KMS-11 (cell line): ENCODE results near the gene CR1.

ENCODE experiments used
- H2AFZ ChIP-seq: fragments of 200-600 bp; sonication (generic); 2 replicates; pipeline ENCODE4 v1.6.1; 2016; ENCODE audit warnings: antibody characterized with exemption, mixed run types, low read depth
- H3K27ac ChIP-seq: fragments of 200-600 bp; sonication (generic); 2 replicates; pipeline ENCODE4 v1.6.1; 2016; ENCODE audit warnings: mild to moderate bottlenecking, mixed run types
- H3K27me3 ChIP-seq: fragments of 200-600 bp; sonication (generic); 2 replicates; pipeline ENCODE4 v1.6.1; 2017; ENCODE audit warnings: mild to moderate bottlenecking, low read depth, mixed run types, moderate library complexity; ENCODE audit not compliant: insufficient read depth
- H3K36me3 ChIP-seq: fragments of 200-600 bp; sonication (generic); 2 replicates; pipeline ENCODE4 v1.6.1; 2017; ENCODE audit warnings: mild to moderate bottlenecking, mixed run types; ENCODE audit not compliant: insufficient read depth
- H3K4me1 ChIP-seq: fragments of 200-600 bp; sonication (generic); 2 replicates; pipeline ENCODE4 v1.6.1; 2016; ENCODE audit warnings: mild to moderate bottlenecking, low read depth, mixed run types; ENCODE audit not compliant: poor library complexity, severe bottlenecking
- H3K4me2 ChIP-seq: fragments of 200-600 bp; sonication (generic); 2 replicates; pipeline ENCODE4 v1.7.0; 2016; ENCODE audit warnings: mild to moderate bottlenecking, mixed run types
- H3K4me3 ChIP-seq: fragments of 200-600 bp; sonication (generic); IDR thresholded peaks from 2 replicates; pipeline ENCODE4 v1.6.1; 2017; ENCODE audit warnings: low read depth, low read length, mixed read lengths; ENCODE audit not compliant: insufficient read depth
- H3K79me2 ChIP-seq: fragments of 200-600 bp; sonication (generic); 2 replicates; pipeline ENCODE4 v1.6.1; 2016; ENCODE audit warnings: low read depth, mixed run types; ENCODE audit not compliant: insufficient read depth
- H3K9ac ChIP-seq: fragments of 200-600 bp; sonication (generic); 2 replicates; pipeline ENCODE4 v1.6.1; 2016; ENCODE audit warnings: mild to moderate bottlenecking, mixed run types
- H4K20me1 ChIP-seq: fragments of 200-600 bp; sonication (generic); 2 replicates; pipeline ENCODE4 v1.6.1; 2016; ENCODE audit warnings: mild to moderate bottlenecking, mixed run types; ENCODE audit not compliant: insufficient read depth
- TF ChIP-seq, protein P1 (sequence below): fragments of 200-600 bp; sonication (generic); conservative IDR thresholded peaks from 2 replicates; pipeline ENCODE4 v1.6.1; 2017; ENCODE audit warnings: low read depth, mild to moderate bottlenecking, antibody characterized with exemption, low read length, moderate library complexity, mixed read lengths

CR1 gene

GRCh38 chr1:207497941-207498340 is 2.0 kb downstream of the CR1 start:
- Histone ChIP-seq H3K27me3 (no peaks in the 10 kb centered on the region), H3K4me3 (no peak overlapping the region), H2AFZ (no peak overlapping the region), H3K4me1 (peaks cover 9% of the 10 kb centered on the region), H3K4me2 (no peak overlapping the region), H3K27ac (no peak overlapping the region), H3K36me3 (no peaks in the 10 kb centered on the region), H3K79me2 (no peaks in the 10 kb centered on the region), H4K20me1 (no peaks in the 10 kb centered on the region), H3K9ac (no peak overlapping the region)
- TF ChIP-seq, protein P1, sequence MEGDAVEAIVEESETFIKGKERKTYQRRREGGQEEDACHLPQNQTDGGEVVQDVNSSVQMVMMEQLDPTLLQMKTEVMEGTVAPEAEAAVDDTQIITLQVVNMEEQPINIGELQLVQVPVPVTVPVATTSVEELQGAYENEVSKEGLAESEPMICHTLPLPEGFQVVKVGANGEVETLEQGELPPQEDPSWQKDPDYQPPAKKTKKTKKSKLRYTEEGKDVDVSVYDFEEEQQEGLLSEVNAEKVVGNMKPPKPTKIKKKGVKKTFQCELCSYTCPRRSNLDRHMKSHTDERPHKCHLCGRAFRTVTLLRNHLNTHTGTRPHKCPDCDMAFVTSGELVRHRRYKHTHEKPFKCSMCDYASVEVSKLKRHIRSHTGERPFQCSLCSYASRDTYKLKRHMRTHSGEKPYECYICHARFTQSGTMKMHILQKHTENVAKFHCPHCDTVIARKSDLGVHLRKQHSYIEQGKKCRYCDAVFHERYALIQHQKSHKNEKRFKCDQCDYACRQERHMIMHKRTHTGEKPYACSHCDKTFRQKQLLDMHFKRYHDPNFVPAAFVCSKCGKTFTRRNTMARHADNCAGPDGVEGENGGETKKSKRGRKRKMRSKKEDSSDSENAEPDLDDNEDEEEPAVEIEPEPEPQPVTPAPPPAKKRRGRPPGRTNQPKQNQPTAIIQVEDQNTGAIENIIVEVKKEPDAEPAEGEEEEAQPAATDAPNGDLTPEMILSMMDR = no peak

DNA sequence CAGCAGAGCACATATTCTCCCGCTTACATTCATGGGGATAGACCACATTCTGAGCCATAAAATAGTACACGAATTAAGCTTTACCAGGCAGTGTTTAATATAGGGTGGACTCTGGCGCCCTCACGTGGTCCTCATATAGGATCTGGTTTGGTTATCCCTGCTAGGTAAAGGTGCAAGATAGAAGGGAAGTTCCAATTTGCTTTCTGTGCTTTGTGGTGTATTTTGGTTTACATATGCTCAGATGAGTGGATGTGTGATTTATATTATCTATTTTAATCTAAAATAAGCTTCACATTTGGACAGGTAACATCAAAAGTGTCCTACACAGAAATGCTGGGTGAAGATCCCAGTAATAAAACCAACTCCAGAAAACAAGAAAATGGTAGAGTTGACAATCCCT is 3.6 kb downstream of the CR1 start:
- no peaks in the 10 kb centered on the region for H4K20me1 ChIP-seq
- no peak overlapping the region for H3K27ac ChIP-seq
- no peak overlapping the region for H2AFZ ChIP-seq

DNA sequence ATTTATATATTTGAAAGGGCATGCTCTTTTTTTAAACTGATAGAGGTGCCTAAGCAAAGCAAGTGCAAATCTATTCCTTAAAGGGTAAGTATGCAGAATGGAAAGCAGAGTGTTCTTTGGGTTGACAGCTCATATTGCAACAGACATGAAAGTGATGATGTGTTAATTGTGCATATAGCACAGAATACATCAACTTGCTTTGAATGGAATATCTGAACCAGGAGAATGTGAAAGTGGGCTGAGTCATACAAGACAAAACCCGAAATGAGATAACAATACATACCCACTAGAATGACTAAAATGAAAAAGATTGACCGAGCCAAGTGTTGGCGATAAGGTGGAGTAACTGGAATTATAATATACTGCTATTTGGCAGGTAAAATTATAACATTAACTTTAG is 4.3 kb downstream of the CR1 start:
- no peak overlapping the region for H3K27ac ChIP-seq
- no peak overlapping the region for H2AFZ ChIP-seq
- H3K36me3 ChIP-seq = no peaks in the 10 kb centered on the region
- no peak overlapping the region for H3K9ac ChIP-seq
- TF ChIP-seq, protein P1 = no peak
- no peaks in the 10 kb centered on the region for H3K27me3 ChIP-seq
- peaks cover 9% of the 10 kb centered on the region for H3K4me1 ChIP-seq
- H3K79me2 ChIP-seq = no peaks in the 10 kb centered on the region
- H4K20me1 ChIP-seq = no peaks in the 10 kb centered on the region
- no peak overlapping the region for H3K4me2 ChIP-seq
- H3K4me3 ChIP-seq = no peak overlapping the region

More for the DNA sequence above, 3.6 kb downstream of the CR1 start:
- no peaks in the 10 kb centered on the region for H3K27me3 ChIP-seq
- no peaks in the 10 kb centered on the region for H3K79me2 ChIP-seq
- H3K4me3 ChIP-seq = no peak overlapping the region
- H3K9ac ChIP-seq = no peak overlapping the region
- peaks cover 9% of the 10 kb centered on the region for H3K4me1 ChIP-seq
- no peak overlapping the region for H3K4me2 ChIP-seq
- H3K36me3 ChIP-seq = no peaks in the 10 kb centered on the region
- TF ChIP-seq, protein P1 = peak; percentile 96

- Histone ChIP-seq H3K4me2 (no peak overlapping the region), H3K79me2 (no peaks in the 10 kb centered on the region), H3K4me1 (peaks cover 9% of the 10 kb centered on the region), H3K36me3 (no peaks in the 10 kb centered on the region), H3K27me3 (no peaks in the 10 kb centered on the region), H4K20me1 (no peaks in the 10 kb centered on the region), H2AFZ (no peak overlapping the region), H3K9ac (no peak overlapping the region), H3K4me3 (no peak overlapping the region), H3K27ac (no peak overlapping the region)
- TF ChIP-seq, protein P1 = no peak
Measured at GRCh38 chr1:207501071-207501470, 5.1 kb downstream of the CR1 start.
